Ectodermal cell (in vitro differentiated cells): Measurements from ENCODE around the gene ILDR1.

Experiments used
- H3K27ac ChIP-seq: 2 replicates; pipeline ENCODE4 v1.7.0; 2013; ENCODE audit warnings: mild to moderate bottlenecking, low read depth, low read length; ENCODE audit not compliant: insufficient read depth, poor library complexity, severe bottlenecking
- H3K27me3 ChIP-seq: 2 replicates; pipeline ENCODE4 v1.7.0; 2013; ENCODE audit warnings: mild to moderate bottlenecking, low read length; ENCODE audit not compliant: insufficient read depth, control insufficient read depth, poor library complexity, severe bottlenecking
- H3K36me3 ChIP-seq: one replicate; pipeline ENCODE4 v1.7.0; 2013; ENCODE audit warnings: low read length; ENCODE audit not compliant: control insufficient read depth, insufficient read depth
- H3K4me1 ChIP-seq: one replicate; pipeline ENCODE4 v1.7.0; 2013; ENCODE audit warnings: low read length; ENCODE audit not compliant: control insufficient read depth, insufficient read depth
- H3K4me3 ChIP-seq: 2 replicates; pipeline ENCODE4 v1.7.0; 2013; ENCODE audit warnings: low read depth, low read length, control low read depth; ENCODE audit not compliant: insufficient read depth
- H3K9me3 ChIP-seq: 2 replicates; pipeline ENCODE4 v1.7.0; 2013; ENCODE audit warnings: mild to moderate bottlenecking, low read length, moderate library complexity; ENCODE audit not compliant: control insufficient read depth
- WGBS, 2 experiments: methylation state at CpG; one replicate each; pipeline ENCODE4 v1.1.7; 2013; ENCODE audit warnings: missing lambda C conversion rate in 2 of 2; 5-methylcytosine and 5-hydroxymethylcytosine counted together

Gene ILDR1

DNA sequence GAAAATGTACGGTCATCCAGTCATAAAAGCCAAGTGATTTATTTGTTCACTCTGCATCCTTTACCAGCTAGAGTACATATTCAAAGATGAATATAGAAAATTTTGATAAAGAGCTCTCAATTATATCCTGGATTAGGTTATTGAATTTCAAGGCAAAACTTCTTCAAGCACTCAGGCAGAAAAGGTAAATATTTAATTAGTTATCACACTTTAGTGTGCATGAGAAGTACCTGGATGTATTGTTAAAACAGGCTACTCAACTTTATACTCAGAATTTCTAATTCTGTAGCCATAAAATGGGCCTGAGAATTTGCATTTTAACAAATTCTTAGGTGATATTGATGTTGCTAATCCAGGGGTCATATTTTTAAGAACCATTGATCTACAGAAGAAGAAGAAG, 45.3 kb downstream of the ILDR1 start:
- H3K36me3 ChIP-seq, result no peaks in the 10 kb centered on the region
- H3K4me3 ChIP-seq, result no peak overlapping the region
- WGBS, 2 experiments, result 100% methylated on average over 1 of the region's 1 CpG; no CpG with 5 or more reads in 1 of the 2 experiments
- no peaks in the 10 kb centered on the region for H3K4me1 ChIP-seq
- H3K9me3 ChIP-seq, result no peaks in the 10 kb centered on the region
- H3K27me3 ChIP-seq, result no peaks in the 10 kb centered on the region
- no peak overlapping the region for H3K27ac ChIP-seq

DNA sequence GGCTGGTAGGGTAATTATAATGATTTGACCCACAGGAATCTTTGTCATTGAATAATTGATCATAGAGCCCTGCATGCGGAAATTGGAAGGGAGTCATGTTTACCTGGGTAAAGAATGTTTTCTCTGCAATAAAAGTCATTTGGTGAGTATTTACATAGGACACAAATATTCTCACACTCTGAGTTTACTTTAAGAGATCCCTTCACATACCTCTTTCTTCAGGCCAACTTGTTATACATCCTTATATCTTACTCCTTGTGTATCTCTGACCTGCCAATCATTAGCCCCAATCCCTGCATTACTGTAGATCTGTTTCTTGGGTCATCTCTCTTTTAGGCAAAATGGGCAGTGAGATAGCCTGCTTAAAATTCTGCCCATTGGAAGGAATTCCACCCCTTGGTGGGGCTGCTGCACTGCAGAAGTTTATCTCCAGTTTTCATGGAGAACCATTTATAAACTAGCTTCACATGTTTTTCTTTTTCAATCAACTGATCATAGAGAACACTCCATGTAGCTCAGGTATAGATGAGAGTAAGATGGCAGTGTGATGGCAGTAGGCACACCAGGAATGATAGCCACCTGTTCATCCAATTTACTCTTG, 46.2 kb downstream of the ILDR1 start:
- no peak overlapping the region for H3K27ac ChIP-seq
- H3K36me3 ChIP-seq, result no peaks in the 10 kb centered on the region
- no peaks in the 10 kb centered on the region for H3K9me3 ChIP-seq
- H3K27me3 ChIP-seq, result no peaks in the 10 kb centered on the region
- H3K4me3 ChIP-seq, result no peak overlapping the region
- WGBS, 2 experiments, result 83 to 100% methylated on average over 1 of the region's 1 CpG
- no peaks in the 10 kb centered on the region for H3K4me1 ChIP-seq

DNA sequence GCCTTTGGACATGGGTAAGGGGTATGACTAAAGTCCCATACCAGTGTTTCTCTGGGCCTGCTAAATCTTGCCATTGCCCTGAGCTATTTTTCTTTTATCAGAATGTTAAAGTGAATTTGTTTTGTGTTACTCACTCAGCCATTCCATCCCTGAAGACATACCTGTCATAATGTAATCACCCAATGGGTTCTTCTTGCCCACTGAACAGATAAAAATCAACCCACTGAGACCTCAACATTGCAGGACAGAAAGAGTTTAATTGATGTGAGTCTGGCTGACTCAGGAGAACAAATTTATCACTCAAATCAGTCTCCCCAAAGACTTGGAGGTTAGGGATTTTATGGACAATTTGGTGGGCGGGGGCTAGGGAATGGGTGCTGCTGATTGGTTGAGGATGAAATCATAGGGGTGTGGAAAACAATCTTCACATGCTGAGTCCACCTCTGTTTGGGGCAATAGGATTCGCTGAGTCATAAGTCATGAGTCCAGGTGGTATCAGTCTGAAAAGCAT, 47.4 kb downstream of the ILDR1 start:
- Histone ChIP-seq H3K4me1 (no peaks in the 10 kb centered on the region), H3K9me3 (no peaks in the 10 kb centered on the region), H3K27me3 (no peaks in the 10 kb centered on the region), H3K36me3 (no peaks in the 10 kb centered on the region), H3K27ac (no peak overlapping the region), H3K4me3 (no peak overlapping the region)
- WGBS, 2 experiments, result 93% methylated on average over 1 to 2 of the region's 2 CpGs

DNA sequence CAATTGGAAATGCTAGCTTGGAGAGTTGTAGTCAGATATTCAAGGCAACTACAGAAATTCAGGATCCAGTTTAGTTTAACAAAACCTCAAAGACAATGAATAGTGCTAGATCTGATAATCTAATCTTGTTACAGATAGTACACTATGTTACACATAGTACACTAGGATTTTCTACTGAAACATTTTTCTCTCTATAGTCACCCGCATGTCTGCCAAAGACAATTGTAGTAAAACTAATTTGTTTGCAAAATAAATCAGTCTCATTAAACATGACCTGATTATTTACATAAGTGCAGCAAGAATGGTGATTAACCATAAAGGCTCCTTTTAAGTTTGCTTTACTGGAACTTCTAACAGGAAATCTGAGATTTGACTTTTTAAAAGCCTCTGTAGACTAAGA, 52.0 kb downstream of the ILDR1 start:
- H3K36me3 ChIP-seq, result no peaks in the 10 kb centered on the region
- 100% methylated on average over 1 of the region's 1 CpG for WGBS, 2 experiments
- H3K27me3 ChIP-seq, result no peaks in the 10 kb centered on the region
- no peak overlapping the region for H3K27ac ChIP-seq
- H3K4me1 ChIP-seq, result no peaks in the 10 kb centered on the region
- no peaks in the 10 kb centered on the region for H3K9me3 ChIP-seq
- H3K4me3 ChIP-seq, result no peak overlapping the region

DNA sequence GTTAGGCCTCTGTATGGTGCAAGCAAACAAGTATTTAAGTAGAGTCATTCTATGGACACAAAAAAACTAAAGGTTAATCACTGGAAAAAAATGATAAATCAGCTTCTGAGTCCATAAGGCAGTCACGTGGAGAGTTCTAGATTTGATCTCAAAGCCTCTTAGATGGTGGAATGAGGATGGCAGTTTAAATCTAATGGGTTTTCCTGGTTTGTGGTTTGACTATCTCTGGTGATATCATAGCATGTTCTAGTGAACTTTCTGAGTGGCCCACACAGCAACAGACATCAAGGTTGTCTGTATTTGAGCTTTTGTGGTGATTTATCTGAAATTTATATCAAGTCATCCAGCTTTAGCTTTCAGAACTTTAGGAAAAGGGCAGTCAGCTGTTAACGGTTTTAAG, 52.4 kb downstream of the ILDR1 start:
- no peak overlapping the region for H3K4me3 ChIP-seq
- WGBS, 2 experiments, result 89 to 93% methylated on average over 1 to 2 of the region's 2 CpGs
- no peaks in the 10 kb centered on the region for H3K36me3 ChIP-seq
- H3K27me3 ChIP-seq, result no peaks in the 10 kb centered on the region
- no peaks in the 10 kb centered on the region for H3K9me3 ChIP-seq
- H3K4me1 ChIP-seq, result no peaks in the 10 kb centered on the region
- H3K27ac ChIP-seq, result no peak overlapping the region

DNA sequence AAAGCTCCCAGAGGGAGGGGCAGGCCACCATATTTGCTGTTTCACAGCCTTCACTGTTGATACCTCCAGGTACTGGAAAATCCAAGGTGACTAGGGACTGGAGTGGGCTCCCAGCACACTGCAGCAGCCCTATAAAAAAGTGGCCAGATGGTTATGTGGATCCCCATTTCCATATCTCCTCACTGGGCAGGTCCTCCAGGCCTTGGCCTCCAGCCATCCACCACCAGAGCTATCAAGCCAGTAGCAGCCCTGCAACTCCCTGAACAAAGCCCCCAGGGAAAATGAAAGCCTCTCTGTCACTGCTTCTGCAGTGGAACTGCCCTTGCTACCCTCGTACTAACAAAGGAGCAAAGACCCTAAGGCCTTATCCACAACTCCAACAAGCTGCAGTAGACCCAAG, 58.4 kb downstream of the ILDR1 start:
- no peaks in the 10 kb centered on the region for H3K4me1 ChIP-seq
- H3K27me3 ChIP-seq, result no peaks in the 10 kb centered on the region
- H3K4me3 ChIP-seq, result no peak overlapping the region
- no peaks in the 10 kb centered on the region for H3K36me3 ChIP-seq
- 72 to 89% methylated on average over 1 of the region's 1 CpG for WGBS, 2 experiments
- H3K27ac ChIP-seq, result no peak overlapping the region
- H3K9me3 ChIP-seq, result no peaks in the 10 kb centered on the region

DNA sequence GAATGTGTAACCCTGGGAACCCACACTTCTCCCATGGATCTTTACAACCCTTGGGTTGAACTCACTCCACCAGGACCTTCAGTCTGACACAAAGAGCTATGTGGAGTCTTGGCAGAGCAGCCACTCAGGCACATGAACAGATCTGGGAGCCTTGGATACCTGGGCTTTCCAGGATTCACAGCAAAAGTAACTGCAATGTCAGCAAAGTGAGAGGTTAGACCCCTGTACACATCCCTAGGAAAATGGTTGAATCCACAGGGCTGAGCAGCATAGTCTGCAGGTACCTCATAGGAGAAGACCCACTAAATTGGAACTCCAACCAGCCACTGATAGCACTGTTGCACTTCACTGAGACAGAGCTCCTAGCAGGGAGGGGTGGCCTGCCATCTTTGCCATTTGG, 59.6 kb downstream of the ILDR1 start:
- H3K36me3 ChIP-seq, result no peaks in the 10 kb centered on the region
- H3K4me3 ChIP-seq, result no peak overlapping the region
- no peaks in the 10 kb centered on the region for H3K4me1 ChIP-seq
- H3K9me3 ChIP-seq, result no peaks in the 10 kb centered on the region
- no peak overlapping the region for H3K27ac ChIP-seq
- H3K27me3 ChIP-seq, result no peaks in the 10 kb centered on the region

DNA sequence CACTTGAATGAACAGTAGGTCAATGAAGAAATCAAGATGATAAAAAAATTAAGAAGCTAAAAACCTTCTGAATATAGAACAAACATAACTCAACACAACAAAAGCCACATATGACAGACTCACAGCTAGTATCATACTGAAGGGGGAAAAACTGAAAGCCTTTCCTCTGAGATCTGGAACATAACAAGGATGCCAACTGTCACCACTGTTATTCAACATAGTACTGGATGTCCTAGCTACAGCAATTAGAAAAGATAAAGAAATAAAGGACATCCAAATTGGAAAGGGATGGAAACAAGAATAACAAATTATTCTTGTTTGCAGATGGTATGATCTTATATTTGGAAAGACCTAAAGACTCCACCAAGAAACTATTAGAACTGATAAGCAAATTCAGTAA, 60.8 kb downstream of the ILDR1 start:
- no peak overlapping the region for H3K27ac ChIP-seq
- no peak overlapping the region for H3K4me3 ChIP-seq
- H3K36me3 ChIP-seq, result no peaks in the 10 kb centered on the region
- H3K4me1 ChIP-seq, result no peaks in the 10 kb centered on the region
- H3K27me3 ChIP-seq, result no peaks in the 10 kb centered on the region
- no peaks in the 10 kb centered on the region for H3K9me3 ChIP-seq

DNA sequence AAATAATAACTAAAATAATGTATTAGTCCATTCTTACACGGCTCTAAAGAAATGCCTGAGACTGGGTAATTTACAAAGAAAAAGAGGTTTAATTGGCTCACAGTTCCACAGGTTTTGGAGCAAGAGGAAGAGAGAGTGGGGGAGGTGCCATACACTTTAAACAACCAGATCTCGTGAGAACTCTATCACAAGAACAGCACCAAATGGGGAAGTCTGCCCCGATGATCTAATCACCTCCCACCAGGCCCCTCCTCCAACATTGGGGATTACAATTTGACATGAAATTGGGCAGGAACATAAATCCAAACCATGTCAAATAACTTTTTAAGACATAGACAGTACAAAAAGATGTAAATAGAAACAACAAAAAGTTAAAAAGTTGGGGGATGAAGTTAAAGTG, 63.2 kb downstream of the ILDR1 start:
- Histone ChIP-seq H3K4me1 (no peaks in the 10 kb centered on the region), H3K4me3 (no peak overlapping the region), H3K36me3 (no peaks in the 10 kb centered on the region), H3K9me3 (no peaks in the 10 kb centered on the region), H3K27ac (no peak overlapping the region), H3K27me3 (no peaks in the 10 kb centered on the region)
- WGBS, 2 experiments, result 87 to 92% methylated on average over 3 of the region's 3 CpGs

DNA sequence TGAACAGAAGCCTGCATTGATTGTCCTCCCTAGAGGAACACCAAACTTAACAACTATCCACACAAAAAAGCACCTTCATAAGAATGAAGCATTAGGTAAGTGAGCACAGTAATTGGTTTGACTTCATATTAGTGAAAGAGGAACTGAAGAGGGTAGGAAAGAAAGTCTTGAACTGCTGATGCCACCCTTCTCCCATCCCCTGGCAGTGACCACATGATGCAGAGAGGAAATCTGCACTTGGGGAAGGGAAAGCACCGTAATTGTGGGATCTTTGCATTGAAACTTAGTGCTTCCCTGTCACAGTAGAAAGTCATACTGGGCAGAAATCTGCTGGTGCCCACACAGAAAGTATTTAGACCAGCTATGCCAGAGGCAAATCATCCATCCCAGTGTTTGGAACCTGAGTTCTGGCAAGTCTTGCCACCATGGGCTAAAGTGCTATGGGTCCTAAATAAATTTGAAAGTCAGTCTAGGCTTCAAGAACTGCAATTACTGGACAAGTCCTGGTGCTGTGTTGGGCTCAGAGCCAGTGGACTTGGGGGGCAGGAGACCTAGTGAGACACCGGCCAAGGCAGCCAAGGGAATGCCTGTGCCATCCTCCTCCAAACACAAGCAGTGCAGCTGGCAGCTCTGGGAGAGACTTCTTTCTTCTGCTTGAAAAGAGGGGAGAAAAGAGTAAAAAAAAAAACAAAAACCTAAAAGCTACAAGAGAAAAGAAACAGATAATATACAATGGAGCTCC, 64.2 kb downstream of the ILDR1 start:
- Histone ChIP-seq H3K4me1 (no peaks in the 10 kb centered on the region), H3K27ac (no peak overlapping the region), H3K27me3 (no peaks in the 10 kb centered on the region), H3K9me3 (no peaks in the 10 kb centered on the region), H3K4me3 (no peak overlapping the region), H3K36me3 (no peaks in the 10 kb centered on the region)
- 84 to 86% methylated on average over 2 of the region's 2 CpGs for WGBS, 2 experiments
